GM15510 (cell line): Measurements from ENCODE around the gene CHPF.

Experiments
- POLR2A ChIP-seq: IDR thresholded peaks from 3 replicates; pipeline ENCODE4 v1.6.1; 2011; ENCODE audit warnings: borderline replicate concordance; ENCODE audit not compliant: insufficient read length; ENCODE audit errors: extremely low read depth

Gene CHPF

DNA sequence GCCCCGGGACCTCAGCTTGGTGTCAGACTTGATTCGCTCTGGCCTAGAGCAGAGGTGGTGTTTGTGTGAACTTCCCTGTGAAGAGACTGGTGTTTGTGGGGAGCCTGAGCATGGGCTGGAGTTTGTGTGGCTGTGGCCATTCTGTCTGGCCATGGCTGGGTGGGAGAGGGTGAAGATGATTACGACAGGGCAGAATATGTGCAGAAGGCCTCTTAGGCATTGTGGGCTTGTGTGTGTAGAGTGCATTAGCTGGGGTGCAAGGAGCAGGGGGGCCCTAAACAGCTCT is 17.2 kb upstream of the CHPF start:
- TF ChIP-seq POLR2A = no peak

DNA sequence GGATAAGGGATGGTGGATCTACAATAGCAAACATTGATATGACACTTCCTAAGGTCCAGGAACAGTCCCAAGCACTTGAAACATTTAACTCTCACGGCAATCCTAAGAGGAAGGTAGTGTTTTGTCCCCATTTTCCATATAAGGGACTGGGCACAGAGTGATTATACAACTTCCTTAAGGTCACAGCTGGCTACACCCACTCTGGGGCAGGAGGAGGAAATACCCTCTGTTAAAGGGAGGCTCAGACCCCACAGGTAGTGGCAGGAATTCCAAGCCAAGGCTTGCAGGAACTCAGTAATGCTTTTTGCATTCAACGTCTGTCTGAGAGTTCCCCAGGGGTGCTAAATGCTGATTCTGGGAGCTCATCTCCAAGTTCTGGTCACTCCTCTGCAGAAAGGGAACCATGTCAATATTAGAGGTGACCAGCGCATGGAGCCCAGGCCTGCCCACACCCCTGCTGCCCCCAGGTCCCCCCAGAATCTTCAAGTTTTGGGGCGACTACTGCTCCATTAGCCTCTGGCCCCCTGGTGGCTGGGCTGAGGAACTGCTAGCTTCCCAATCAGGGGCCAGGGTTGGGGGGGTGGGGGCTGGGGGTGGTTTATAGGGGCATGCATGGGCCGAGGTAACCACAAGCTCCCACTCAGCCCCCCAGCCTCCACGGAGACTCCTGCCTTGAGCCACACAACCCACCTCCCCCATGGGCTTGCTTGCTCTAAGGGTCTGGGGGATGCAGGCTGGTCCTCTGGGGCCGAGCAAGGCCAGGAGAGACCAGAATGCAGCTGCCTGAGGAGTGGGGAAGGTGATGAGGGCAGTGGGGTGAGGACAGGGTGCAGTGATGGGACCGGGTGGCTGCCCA is 16.7 kb upstream of the CHPF start:
- TF ChIP-seq POLR2A = no peak

DNA sequence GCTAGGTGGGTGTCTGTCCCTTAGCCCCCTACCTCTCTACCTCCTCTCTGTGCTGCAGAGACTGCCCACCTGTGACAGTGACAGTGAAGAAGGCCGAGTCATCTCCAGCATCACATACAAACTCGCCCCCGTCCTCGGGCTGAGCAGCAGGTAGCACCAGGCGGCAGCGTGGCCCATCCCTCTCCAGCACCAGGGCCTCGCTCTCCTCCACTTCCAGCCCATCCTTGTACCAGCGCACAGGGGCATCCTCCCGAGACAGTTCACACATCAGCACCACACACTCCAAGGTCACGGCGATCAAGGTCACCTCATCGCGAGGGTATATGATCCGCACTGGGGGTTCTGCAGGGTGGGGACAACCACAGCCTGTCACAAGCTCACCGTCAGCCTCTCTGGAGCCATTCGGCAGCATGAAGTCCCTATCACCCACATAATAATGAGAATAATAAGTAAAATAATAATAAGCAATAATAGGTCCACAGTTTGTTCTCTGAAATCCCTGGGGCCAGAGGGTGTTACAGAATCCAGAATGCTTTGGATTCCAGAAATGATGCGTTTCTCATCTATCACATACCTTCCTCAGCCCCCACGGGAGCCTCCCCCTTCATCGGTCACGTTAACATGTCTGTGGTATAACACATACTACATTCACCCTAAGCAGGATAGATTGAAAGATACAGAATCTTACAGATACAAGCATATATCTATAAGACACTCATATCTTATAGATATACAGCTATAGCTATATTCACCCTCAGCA is 15.7 kb upstream of the CHPF start:
- no peak for TF ChIP-seq POLR2A

DNA sequence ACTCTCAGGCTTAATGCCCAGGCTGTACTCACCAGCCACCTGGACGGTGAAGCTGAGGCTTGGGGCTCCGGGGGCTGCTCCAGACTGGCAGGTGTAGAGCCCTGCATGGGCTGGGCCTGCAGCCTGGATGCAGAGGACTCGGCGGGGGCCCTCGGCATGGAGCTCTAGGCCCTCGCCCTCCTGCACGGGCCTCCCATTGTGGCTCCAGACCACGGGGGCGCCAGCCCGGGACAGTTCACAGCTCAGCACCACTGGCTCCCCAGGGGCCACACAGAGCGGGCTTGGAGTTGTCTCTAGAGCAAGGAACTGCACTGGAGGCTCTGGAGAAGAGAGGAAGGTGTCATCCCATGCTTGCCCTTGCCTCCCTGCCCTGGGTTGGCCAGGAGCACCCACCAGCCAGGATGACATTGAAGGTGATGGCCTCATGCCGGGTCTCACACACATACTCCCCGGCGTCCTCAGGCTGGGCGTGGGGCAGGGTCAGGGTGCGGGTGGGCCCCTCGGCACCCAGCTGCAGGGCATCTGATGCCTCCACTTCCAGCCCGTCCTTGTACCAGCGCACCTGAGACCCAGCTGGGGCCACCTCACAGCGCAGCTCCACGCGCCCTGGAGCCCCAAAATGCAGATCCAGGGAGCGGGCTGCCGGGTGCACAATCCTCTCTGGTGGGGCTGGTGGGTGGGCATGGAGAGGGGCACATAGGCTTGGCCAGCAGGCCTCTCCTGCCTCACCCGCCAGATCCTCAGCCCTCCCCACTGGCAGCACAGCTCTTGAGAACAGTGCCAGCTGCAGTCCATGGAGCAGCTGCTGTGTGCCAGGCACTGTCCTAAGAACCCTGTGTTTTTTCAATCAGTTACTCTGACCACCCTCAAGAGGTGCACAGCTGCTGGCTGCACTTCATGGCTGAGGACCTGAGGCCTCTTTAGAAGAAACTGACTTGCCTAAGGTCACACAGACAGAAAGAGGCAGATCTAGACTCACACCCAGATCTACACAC is 14.5 kb upstream of the CHPF start:
- no peak for TF ChIP-seq POLR2A

DNA sequence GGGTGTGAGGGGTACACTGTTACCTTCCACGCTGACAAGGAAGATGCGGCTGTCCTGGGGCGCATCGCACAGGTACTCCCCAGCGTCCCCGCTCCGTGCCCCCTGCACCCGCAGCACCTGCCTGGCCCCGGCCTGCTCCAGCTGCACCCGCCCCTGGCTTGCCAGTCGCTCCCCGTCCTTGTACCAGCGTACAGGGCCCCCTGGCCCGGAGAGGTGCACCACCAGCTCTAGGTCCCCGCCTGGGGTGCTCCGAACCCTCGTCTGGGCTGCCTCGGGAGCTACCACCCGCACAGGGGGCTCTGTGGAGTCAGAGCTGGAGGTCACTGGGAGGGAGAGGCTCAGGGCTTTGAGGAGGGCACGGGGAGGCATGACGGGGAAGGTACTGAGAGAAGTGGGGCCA is 13.7 kb upstream of the CHPF start:
- TF ChIP-seq POLR2A = no peak

DNA sequence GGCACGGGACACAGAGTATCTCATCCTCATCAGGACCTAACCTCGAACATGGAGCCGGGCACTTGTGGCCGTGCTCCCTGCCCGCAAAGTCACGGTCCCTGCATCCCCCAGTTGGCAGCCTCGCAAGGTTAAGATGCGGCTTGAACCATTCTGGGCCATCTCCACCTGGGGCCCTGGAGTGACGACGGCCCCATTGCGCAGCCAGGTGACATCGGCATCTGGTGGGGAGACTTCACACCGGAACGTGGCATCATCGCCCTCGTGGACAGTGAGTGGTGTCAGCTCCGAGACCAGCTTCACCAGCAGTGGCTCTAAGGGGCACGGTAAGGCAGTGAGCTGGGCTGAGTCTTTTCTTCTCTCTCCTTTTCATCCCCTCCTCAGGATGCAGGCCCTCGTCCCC is 12.8 kb upstream of the CHPF start:
- no peak for TF ChIP-seq POLR2A

DNA sequence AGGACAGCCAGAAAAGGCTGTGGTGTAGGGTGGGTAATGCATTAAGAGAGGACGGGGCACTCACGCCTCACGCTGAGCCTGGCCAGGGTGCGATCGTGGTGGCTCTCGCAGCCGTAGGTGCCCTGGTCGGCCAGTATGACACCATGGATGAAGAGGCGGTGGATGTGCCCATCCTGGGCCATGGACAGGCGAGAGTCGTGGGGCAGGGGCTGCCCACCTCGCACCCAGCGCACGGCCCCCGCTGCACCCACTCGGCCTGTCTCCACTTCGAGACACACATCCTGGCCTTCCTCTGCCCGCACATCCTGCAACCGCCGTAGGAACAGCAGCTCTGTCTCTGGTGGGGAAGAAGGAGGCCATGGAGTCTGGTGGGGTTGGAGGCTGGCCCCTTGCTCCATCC is 12.3 kb upstream of the CHPF start:
- no peak for TF ChIP-seq POLR2A

DNA sequence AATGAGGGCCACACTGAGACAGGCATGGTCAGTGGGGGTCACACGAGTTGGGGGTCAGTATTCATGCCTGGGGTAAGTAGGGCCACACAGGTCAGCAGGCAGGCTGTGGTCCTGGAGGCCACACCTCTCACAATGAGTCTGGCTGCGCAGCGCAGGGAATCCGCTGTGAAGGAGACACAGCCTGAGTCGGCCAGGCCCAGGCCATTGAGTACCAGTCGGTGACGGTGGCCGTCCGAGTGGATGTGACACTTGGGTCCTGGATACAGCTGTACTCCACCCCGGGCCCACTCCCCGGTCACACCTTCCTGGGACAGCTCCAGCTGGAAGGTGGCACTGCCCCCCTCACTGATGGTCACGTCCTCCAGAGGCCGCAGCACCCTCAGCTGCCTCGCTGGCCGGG is 10.7 kb upstream of the CHPF start:
- no peak for TF ChIP-seq POLR2A

DNA sequence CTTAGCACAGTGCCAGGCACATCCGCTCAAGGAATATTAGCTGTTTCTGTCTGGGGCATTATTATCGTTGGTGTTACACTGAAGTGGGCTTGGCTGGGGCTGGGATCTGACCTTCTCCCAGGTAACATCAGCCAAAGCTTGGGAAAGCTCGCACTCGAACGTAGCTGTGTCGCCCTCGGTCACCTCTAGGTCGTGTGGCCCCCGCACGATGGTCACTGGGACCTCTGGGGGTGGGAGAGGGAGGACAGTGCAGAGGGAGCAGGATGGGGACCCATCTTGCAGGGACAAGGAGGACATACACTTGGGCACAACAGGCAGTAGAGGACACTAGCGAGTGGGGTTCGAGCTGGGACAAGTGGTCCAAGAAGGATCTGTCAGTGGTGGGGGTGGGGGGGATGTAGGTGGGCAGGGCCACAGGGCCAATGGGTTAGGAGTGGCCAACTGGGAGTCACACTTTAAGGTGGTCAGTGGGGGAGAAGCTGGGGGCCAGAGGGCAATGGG is 9.9 kb upstream of the CHPF start:
- TF ChIP-seq POLR2A = no peak

DNA sequence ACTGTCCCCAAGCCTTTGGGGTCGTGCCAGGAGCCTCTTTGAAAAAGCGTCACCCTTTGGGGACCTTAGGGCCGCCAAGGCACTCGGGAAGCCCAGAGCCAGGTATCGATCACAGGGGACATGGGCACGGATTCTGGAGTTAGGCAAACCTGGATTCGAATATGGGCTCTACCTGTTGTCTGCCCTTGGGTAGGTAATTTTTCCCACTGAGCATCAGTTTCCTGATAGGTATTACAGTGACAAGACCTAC is 9.5 kb upstream of the CHPF start:
- no peak for TF ChIP-seq POLR2A

DNA sequence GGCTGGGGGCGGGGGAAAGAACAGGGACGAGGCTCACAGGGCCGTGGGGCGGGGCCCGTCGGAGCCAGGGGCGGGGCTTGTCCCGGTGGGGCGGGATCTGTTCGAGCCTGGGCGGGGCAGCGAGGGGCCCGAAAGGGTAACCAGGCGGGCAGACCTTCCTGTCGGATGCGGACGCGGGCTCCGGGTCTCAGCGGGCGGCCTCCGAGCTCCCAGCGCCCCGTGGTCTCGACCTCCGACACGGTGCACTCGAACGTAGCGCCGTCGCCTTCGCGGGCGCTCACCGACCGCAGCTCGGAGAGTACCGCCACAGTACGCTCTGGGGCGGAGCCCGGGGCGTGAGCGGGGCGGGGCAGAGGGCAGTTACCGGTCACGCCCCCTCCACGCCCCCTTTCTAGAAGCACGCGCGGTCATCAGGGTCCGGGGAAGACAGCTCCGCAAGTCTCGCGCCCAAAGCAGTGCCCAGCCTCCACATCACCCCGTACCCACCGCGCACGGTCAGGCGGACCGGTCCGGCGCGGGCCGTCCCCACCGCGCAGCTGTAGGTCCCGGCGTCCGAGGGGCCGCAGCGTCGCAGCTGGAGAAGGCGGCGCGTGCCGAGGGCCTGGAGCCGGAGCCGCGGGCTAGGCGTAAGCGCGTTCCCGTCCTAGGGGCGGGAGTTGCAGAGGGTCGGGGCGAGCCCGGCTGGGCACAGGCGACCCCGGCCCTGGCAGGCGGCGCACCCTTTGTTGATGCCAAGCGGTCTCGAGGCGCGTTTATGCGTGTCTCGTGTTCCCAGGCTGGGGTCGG is 9.0 kb upstream of the CHPF start:
- no peak for TF ChIP-seq POLR2A

DNA sequence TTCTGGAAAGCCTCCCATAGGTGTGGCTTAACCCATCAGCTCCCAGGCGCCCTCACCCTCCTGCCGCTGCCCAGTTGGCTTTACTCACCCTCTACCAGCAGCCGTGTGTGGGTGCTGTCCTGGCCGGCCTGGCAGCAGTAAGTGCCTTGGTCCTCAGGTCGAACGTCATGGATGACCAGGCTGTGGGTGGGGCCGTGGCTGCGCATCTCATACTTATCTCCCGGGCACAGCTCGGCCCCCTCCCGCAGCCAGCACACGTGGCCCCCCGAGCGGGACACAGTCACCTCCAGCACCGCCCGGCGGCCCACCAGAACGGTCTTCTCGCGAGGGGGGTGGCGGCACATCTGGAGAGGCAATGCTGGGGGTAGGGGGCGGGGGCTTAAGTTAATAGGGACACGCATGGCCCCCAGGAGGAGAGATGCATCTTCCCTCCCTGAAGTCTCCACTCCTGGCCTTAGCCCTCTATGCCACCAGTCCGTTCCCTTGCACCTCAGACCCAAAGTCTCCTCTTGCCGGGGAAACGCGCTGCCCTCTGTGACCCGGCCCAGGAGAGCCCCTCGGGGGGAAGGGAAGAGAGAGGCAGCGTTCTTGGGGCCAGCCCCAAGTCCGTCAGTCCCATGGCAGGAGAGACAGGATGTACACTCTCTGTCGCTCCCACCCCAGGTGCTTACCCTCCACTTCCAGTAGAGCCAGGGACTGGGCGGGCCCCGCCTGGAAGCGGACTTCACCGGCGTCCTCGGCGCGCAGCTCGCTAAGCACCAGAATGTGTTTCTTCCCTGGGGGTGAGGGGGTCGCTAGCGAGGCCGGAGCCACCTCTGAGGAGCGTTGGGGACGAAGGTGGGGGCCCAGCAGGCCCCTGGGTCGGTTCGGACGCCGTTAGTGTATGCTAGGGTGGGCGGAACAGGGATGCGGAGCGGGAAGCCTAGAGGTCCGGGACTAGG is 8.1 kb upstream of the CHPF start:
- no peak for TF ChIP-seq POLR2A

DNA sequence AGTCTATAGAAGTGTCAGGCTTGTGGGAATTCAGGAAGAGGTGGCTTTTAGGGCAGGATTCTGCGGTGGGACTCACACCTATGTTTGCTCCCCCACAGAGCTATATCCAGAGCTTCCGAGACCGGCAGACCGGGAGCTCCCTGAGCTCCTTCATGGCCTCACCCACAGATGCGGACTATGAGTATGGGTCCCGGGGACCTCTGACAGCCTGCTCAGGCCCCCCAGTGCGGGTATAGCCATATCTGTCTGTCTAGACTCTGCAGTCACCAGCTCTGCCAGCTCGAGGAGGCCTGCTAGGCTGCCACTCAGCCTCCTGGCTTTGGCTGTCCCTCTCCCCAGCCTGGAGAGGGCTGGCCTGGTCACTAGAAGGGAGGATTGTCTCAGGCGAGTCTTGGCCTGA is 6.0 kb upstream of the CHPF start:
- no peak for TF ChIP-seq POLR2A

DNA sequence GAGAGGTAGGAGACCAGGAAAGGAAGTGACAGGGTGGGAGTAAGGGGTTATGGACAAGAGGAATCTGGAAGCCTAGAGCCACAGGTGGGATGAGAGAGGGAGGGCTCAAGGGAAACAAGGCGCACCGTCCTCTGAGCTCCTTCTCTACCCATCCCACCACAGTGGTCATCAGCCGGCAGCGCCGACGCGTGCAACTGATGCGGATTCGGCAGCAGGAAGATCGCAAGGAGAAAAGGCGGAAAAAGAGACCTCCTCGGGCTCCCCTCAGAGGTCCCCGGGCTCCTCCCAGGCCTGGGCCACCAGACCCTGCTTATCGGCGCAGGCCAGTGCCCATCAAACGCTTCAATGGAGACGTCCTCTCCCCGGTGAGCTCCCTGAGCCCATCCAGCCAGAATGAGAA is 5.4 kb upstream of the CHPF start:
- no peak for TF ChIP-seq POLR2A

DNA sequence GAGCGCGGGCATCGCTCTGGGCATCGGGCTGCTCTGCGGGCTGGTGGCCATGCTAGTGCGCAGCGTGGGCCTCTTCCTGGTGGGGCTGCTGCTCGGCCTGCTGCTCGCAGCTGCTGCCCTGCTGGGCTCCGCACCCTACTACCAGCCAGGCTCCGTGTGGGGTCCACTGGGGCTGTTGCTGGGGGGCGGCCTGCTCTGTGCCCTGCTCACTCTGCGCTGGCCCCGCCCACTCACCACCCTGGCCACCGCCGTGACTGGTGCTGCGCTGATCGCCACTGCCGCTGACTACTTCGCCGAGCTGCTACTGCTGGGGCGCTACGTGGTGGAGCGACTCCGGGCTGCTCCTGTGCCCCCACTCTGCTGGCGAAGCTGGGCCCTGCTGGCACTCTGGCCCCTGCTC is 4.0 kb upstream of the CHPF start:
- no peak for TF ChIP-seq POLR2A
